Loucy (cell line): ENCODE results near the gene LINC00237.

Source experiments
- EZH2phosphoT487 ChIP-seq: fragments of 200-600 bp; IDR thresholded peaks from 2 replicates; pipeline ENCODE4 v1.6.1; 2018; ENCODE audit warnings: antibody characterized with exemption, mild to moderate bottlenecking, moderate library complexity, borderline replicate concordance
- TF ChIP-seq, protein P1 (sequence below): fragments of 200-600 bp; sonication (generic); conservative IDR thresholded peaks from 2 replicates; pipeline ENCODE4 v1.5.1; 2014; ENCODE audit warnings: mild to moderate bottlenecking, antibody characterized with exemption, low read length

DNA sequence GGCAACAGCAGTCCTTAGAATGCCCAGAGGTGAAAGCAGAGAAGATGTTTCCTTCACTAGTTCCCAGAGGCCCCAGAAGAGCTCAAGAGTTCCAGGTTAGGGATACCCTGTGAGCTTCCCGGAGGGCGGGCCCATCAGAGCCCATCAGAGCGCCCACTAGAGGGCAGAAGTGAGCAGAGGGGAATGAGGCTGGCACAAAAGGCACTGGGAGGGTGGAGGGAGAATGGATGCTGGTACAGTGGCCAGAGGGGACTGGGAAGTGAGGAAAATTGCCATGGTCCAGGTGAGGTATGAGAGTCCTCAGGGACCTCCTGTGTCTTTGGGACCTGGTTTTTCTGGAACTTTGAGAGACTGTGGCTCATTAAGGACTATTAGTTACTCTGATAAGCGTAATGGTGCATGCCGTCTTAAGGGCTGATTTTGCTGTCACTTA, 57.3 kb downstream of the LINC00237 start:
- TF ChIP-seq, protein P1, sequence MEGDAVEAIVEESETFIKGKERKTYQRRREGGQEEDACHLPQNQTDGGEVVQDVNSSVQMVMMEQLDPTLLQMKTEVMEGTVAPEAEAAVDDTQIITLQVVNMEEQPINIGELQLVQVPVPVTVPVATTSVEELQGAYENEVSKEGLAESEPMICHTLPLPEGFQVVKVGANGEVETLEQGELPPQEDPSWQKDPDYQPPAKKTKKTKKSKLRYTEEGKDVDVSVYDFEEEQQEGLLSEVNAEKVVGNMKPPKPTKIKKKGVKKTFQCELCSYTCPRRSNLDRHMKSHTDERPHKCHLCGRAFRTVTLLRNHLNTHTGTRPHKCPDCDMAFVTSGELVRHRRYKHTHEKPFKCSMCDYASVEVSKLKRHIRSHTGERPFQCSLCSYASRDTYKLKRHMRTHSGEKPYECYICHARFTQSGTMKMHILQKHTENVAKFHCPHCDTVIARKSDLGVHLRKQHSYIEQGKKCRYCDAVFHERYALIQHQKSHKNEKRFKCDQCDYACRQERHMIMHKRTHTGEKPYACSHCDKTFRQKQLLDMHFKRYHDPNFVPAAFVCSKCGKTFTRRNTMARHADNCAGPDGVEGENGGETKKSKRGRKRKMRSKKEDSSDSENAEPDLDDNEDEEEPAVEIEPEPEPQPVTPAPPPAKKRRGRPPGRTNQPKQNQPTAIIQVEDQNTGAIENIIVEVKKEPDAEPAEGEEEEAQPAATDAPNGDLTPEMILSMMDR: peak; percentile 97
- no peak for TF ChIP-seq EZH2phosphoT487
